ENCODE measurements around the gene GYPE.
"Not testable (repeated sequence)": the region's sequence is repeated elsewhere in the genome, so short reads cannot be mapped to it uniquely, and the experiment has no call there.

The GYPE gene

DNA sequence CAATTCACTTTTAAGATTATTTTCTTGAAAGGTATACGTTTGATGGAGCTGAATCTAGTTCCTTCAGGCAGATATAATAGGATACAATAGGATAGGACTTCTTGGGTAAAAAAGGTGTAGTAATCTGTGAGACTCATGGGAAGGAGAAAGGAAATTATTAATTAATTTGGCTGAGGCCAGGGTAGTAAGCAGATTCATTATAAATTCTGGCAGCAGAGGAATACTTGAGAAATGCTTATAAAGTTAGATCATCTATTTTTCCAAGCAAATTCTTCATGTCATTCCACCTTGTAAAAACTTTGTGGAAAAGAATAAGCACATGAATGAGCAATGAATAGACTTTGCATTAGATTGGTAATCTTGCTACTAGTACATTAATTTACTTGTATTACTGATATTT, 46.9 kb downstream of the GYPE start:
- no peak for DNase-seq (ENCODE audit: low spot score)
- TF ChIP-seq, protein P1, sequence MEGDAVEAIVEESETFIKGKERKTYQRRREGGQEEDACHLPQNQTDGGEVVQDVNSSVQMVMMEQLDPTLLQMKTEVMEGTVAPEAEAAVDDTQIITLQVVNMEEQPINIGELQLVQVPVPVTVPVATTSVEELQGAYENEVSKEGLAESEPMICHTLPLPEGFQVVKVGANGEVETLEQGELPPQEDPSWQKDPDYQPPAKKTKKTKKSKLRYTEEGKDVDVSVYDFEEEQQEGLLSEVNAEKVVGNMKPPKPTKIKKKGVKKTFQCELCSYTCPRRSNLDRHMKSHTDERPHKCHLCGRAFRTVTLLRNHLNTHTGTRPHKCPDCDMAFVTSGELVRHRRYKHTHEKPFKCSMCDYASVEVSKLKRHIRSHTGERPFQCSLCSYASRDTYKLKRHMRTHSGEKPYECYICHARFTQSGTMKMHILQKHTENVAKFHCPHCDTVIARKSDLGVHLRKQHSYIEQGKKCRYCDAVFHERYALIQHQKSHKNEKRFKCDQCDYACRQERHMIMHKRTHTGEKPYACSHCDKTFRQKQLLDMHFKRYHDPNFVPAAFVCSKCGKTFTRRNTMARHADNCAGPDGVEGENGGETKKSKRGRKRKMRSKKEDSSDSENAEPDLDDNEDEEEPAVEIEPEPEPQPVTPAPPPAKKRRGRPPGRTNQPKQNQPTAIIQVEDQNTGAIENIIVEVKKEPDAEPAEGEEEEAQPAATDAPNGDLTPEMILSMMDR (IDR thresholded peaks at IDR 0.05; ENCODE audit: borderline replicate concordance, control extremely low read depth, extremely low read depth, insufficient read depth, missing control alignments) = no peak
- in situ Hi-C loops (cut with MboI; ENCODE audit: low sequenced_read_pairs, unreplicated experiment) = no loop called here

DNA sequence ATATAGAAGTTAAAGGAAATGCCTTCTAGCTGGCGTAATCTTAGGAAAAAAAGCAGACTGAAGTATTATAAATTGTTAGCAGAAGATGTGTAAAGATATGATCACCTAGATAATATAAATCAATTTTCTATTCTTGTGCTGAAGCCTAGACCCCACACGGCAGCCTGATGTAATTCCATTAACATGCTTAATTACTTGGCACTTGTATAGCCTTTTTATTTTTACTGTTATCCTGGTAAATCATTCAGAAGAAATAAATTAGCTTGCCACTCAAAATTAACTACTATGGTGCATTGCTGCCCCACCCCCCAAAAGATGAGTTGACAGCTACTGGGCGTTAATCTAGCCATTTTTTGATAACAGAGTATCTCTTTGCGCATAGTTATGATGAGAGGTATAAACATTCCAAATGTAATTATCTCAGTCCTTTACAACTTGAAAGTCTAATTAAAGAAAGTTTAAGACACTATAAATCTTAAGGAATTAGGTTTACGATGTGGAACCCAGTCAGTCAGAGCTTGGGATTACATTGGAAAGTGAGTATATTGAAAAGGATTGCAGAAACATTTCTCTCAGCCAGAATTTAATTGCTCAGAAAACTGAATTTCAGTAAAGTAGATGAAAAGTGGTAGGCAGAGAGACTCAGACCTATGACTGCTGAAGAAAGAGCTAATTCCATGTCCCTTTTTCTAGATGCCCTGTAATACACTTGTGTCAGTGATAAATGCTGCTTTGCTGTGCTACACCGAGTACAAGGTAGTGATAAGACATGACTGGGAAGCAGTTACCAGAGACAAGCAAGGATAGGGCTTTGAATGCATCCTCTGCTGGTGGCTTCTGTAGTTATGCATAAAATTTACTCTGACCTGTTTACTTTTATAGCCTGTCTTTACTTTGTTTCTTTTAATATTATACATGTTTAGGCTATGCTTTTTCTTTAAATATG, 47.7 kb downstream of the GYPE start:
- DNase-seq (ENCODE audit: low spot score); in situ Hi-C loops (cut with MboI; ENCODE audit: low sequenced_read_pairs, unreplicated experiment): not testable (repeated sequence)

DNA sequence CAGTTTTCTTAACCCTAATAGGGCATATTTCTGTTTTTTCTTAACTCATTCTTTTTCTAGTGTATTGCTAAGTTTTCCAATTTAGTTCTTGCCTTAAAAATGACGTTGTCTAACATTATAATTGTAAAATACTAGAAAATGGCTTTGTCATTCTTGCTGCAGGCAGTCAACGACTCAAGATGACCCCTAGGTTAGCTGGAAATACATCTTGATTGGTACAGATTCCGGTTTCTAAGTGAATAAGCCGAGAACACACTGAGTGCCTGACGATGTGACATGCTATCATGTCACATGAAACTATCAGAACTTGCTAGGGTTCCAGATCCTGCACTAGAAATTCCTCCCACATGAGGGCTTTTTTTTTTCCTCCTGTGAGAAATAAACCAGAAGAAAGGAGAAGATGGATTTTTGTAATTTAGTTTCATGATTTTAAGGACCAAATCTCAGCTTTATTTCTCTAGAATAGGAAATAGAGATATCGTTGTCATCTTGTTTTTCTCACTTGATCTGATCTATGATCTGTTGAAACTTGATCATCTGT, 49.3 kb downstream of the GYPE start:
- DNase-seq (ENCODE audit: low spot score); in situ Hi-C loops (cut with MboI; ENCODE audit: low sequenced_read_pairs, unreplicated experiment): not testable (repeated sequence)

DNA sequence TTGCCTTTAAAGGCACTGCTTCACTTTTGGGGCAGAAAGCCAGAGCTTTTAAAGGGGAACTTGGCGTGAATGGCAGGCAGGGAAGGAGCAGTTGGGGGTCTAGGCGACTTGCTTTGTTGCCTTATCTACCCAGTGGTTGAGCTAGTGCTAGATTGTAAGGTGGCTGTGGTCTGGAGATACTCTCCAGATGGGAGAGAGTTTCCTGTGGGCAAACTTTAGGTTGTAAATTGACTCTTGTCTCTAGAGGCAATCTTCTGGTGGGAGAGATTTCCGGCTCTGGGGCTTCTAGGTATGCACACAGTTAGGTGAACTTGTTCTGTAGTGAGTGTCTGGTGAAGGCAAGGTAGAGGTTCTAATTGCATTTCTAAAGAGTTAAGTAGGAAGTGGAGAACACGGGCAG, 50.7 kb downstream of the GYPE start:
- DNase-seq (ENCODE audit: low spot score); in situ Hi-C loops (cut with MboI; ENCODE audit: low sequenced_read_pairs, unreplicated experiment): not testable (repeated sequence)

DNA sequence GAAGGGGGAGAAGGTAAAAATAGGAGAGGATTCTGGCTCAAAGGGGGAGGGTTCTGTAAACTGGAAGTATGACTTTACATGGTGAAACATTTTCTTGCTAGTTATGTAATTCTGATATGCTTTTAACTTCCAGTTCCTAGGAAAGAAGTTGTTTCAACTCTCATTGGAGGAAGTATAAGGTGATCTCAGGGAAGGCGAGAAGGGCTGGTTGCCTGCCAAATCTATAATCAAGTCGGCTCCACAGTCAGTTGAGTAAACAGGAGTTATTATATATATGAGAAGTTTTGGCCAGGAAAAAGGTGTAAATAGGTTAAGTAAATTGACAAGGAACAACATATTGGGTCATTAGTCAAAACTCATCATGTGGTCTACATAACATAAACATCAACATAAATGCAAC, 56.1 kb downstream of the GYPE start:
- in situ Hi-C loops (cut with MboI; ENCODE audit: low sequenced_read_pairs, unreplicated experiment); DNase-seq (ENCODE audit: low spot score): not testable (repeated sequence)

DNA sequence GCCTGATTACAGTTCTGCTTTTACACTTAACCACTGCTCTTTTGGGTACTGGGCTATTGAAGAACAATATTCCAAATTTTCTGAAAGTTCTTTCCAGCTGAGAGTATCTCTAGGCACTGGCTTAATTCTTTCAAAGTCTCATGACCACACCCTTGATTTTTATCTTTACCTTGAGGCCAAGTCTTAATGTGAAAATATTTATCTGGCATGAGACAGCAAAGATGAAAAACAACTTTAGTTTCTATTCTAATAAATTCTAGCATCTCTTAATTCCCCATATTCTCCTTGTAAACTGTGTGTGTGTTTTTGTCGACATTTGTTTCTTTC, 61.9 kb downstream of the GYPE start:
- DNase-seq (ENCODE audit: low spot score); in situ Hi-C loops (cut with MboI; ENCODE audit: low sequenced_read_pairs, unreplicated experiment): not testable (repeated sequence)

DNA sequence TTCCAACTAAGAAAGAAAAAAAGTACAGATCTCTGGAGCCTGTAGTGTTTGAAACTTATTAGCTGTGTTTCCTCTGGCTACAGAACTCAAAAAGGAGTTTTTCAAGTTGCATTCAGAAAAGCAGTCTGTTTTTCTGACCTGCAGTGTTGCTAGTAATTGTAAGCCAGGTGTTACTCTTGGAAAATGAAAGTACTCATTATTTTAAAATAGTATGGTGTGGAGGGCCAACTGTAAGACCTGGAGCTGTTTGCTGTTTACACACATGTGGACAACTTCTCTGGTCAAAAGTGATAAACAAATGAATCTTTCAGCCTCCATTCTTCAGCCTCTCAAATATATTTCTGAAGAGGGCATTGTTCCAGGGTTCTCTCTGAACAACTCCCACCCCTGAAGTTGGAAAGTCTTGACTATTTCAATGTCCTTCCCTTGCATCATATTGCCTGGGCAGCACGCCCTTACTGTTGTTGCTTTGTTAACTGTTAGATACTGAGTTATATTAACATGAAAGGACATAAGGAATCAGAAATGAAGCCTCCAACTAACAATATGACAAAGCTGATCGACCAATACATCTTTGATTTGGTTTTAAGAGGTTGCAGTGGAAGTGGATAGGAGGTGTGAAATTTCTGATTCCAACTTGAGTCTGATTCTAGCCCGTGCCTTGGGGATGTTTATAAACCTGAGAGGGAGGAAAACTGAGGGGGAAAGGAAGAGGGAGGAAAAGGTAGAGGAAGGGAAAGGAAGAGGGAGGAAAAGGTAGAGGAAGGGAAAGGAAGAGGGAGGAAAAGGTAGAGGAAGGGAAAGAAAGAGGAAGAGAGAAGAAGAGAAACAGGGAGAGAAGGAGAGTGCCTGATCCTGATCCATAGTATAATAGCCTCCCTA, 62.5 kb downstream of the GYPE start:
- in situ Hi-C loops (cut with MboI; ENCODE audit: low sequenced_read_pairs, unreplicated experiment); DNase-seq (ENCODE audit: low spot score): not testable (repeated sequence)

DNA sequence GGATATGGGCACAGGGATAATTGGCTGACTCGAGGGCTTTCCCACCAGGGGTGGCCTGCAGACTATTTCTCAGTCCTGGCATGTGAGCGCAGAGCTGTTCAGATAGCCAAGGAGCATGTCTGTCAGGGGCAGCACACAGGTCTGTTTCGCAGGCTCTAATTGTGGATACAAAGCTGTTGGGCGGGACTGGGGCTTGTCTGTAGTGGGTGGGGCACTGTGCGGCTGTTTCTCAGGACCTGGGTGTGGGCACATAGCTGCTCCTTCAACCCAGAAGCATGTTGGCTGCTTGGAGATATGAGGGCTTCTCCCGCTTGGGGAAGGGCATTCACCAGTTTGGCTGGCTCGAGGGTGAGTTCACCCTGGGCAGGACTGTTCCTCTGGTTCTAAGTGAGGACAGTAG, 65.9 kb downstream of the GYPE start:
- DNase-seq (ENCODE audit: low spot score); in situ Hi-C loops (cut with MboI; ENCODE audit: low sequenced_read_pairs, unreplicated experiment): not testable (repeated sequence)

DNA sequence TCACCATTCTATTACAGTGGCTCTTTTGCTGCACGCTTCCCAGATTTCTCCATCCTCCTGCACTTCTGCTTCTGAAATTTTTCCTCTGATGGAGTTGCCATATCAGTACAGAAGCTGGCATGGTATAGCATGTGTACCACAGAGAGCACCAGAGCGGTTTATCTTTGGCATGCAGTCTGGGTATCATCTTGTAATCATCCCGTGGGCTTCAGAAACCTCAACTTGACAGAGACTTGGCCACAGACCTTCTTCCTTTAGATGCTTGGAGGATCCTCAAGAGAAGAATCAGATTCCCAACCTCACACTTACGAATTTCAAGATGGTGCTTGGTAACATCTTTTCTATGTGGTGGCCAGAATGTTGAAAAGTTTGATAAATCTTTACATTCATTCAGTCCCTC, 71.2 kb downstream of the GYPE start:
- in situ Hi-C loops (cut with MboI; ENCODE audit: low sequenced_read_pairs, unreplicated experiment); DNase-seq (ENCODE audit: low spot score): not testable (repeated sequence)

DNA sequence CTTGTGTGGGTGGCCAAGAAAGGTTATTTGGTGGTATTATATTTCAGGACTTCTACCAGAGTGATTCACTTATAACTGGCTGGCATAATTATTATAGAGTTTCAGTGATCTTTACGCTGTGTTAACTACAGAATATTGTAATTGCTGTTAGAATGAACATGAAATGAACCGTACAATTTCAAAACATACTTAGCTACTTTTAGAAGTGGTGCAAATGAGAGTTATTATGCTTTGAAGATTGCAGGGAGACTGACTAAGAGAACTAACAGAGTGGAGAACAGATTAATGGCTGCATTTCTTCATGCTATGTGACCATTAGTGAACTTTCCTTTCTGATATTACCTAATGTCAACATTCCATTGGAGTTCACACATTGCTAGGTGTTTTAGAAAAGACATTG, 71.7 kb downstream of the GYPE start:
- DNase-seq (ENCODE audit: low spot score); in situ Hi-C loops (cut with MboI; ENCODE audit: low sequenced_read_pairs, unreplicated experiment): not testable (repeated sequence)

DNA sequence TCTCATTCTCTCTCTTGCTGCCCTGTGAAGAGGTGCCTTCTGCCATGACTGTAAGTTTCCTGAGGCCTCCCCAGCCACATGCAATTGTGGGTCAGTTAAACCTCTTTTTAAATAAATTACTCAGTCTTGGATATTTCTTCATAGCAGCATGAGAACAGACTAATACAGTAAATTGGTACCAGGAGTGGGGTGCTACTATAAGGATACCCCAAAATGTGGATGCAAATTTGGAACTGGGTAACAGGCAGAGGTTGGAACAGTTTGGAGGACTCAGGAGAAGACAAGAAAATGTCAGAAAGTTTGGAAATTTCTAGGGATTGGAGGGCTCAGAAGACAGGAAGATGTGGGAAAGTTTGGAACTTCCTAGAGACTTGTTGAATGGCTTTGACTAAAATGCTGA, 74.8 kb downstream of the GYPE start:
- DNase-seq (ENCODE audit: low spot score); in situ Hi-C loops (cut with MboI; ENCODE audit: low sequenced_read_pairs, unreplicated experiment): not testable (repeated sequence)

DNA sequence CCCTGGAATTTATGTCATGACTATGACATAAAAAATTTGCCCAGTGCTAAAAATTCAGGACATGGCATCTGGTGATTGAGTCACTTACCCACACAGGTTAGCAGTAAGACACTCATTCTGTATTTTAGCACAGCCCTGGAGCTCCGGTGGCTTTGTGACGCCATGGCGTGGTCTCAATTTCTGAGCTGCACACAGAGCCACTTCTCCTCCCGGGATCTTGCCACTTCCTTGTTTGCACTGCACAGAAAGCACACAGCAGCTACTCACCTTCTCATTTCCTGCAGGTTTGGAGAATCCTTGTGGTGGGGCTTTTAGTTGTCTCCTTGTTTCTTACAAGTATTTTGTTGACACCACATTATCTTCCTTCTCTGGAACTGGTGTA, 76.1 kb downstream of the GYPE start:
- DNase-seq (ENCODE audit: low spot score); in situ Hi-C loops (cut with MboI; ENCODE audit: low sequenced_read_pairs, unreplicated experiment): not testable (repeated sequence)
